HG03159 (cell line): Measurements from ENCODE around the gene TPRX2.
"Not testable (repeated sequence)": the region's sequence is repeated elsewhere in the genome, so short reads cannot be mapped to it uniquely, and the experiment has no call there.

Source experiments
- ATAC-seq: cut with Tn5 transposase; IDR thresholded peaks from one replicate; pipeline ENCODE4 v1.9.1; 2021; ENCODE audit warnings: mild to moderate bottlenecking, moderate library complexity; ENCODE audit not compliant: unreplicated experiment

Gene TPRX2

GRCh38 chr19:47860602-47861297 is 1.7 kb downstream of the TPRX2 start:
- no peak for ATAC-seq

- ATAC-seq: no peak
These were observed 2.6 kb downstream of the TPRX2 start for GRCh38 chr19:47861630-47862029.

- peak; percentile 50 for ATAC-seq
These were observed 4.5 kb downstream of the TPRX2 start for GRCh38 chr19:47863514-47863936.

- ATAC-seq: no peak
These were observed 6.1 kb downstream of the TPRX2 start for GRCh38 chr19:47865166-47865565.

GRCh38 chr19:47878906-47879305 is 19.9 kb downstream of the TPRX2 start:
- ATAC-seq: no peak

- ATAC-seq: not testable (repeated sequence)
These were observed 20.4 kb downstream of the TPRX2 start for GRCh38 chr19:47879385-47879784.

GRCh38 chr19:47881757-47882156 is 22.7 kb downstream of the TPRX2 start:
- ATAC-seq: no peak

GRCh38 chr19:47882890-47883289 is 23.9 kb downstream of the TPRX2 start:
- ATAC-seq: no peak

- no peak for ATAC-seq
These were observed 26.0 kb downstream of the TPRX2 start for GRCh38 chr19:47885067-47885463.

GRCh38 chr19:47886010-47886559 is 27.1 kb downstream of the TPRX2 start, which contains the start of gene SULT2A1:
SULT2A1 (minus strand) TSS chr19:47886315; CDS start chr19:47886257, 58 bp downstream.
- no peak for ATAC-seq

GRCh38 chr19:47890865-47891621 is 32.0 kb downstream of the TPRX2 start:
- ATAC-seq: no peak

GRCh38 chr19:47891622-47891922 is 32.5 kb downstream of the TPRX2 start:
- ATAC-seq: no peak

GRCh38 chr19:47891923-47892666 is 33.1 kb downstream of the TPRX2 start:
- no peak for ATAC-seq

- ATAC-seq: no peak
These were observed 36.2 kb downstream of the TPRX2 start for GRCh38 chr19:47895165-47895782.

GRCh38 chr19:47896019-47896418 is 37.0 kb downstream of the TPRX2 start:
- ATAC-seq: no peak

- no peak for ATAC-seq
These were observed 37.7 kb downstream of the TPRX2 start for GRCh38 chr19:47896773-47897172.

- no peak for ATAC-seq
These were observed 38.8 kb downstream of the TPRX2 start for GRCh38 chr19:47897861-47898260.

GRCh38 chr19:47899335-47899734 is 40.3 kb downstream of the TPRX2 start:
- no peak for ATAC-seq

- ATAC-seq: no peak
These were observed 42.3 kb downstream of the TPRX2 start for GRCh38 chr19:47901370-47901769.

GRCh38 chr19:47909350-47909749 is 50.3 kb downstream of the TPRX2 start:
- not testable (repeated sequence) for ATAC-seq

GRCh38 chr19:47910191-47910590 is 51.2 kb downstream of the TPRX2 start:
- not testable (repeated sequence) for ATAC-seq
